PC-9 (cell line): ENCODE measurements around the gene SRSF6. TPM values are rescaled to one million over a fixed set of nuclear protein-coding genes. Genes with fewer than 3 reads are reported as not detected.

ENCODE experiments used
- Bru-seq: library from RNA; stranded (reverse); fragments of 400-500 nt; gene quantifications from one replicate; lab custom pipeline; 2021; lab: Mats Ljungman, UMichigan
- BruChase-seq, 2 experiments: library from RNA; stranded (reverse); fragments of 400-500 nt; gene quantifications; one replicate each; lab custom pipeline; 2021; lab: Mats Ljungman, UMichigan
- BruUV-seq: library from RNA; stranded (reverse); fragments of 400-500 nt; replicated peaks from 2 replicates; lab custom pipeline; 2021; lab: Mats Ljungman, UMichigan
- CTCF ChIA-PET: fragments of 300-600 bp; sonication (Branson Sonifier 250); formaldehyde crosslinking; loops from one replicate; lab custom pipeline; 2022; ENCODE audit warnings: antibody characterized with exemption; lab: Charles Lee
- POLR2A ChIA-PET: fragments of 300-600 bp; sonication (Branson Sonifier 250); formaldehyde crosslinking; loops from one replicate; lab custom pipeline; 2022; ENCODE audit warnings: antibody characterized with exemption; ENCODE audit not compliant: unreplicated experiment; lab: Charles Lee
- DNase-seq, 2 experiments: peaks; one replicate each; pipeline versions ENCODE4 v3.0.0 to v3.0.0-alpha.2; 2015 to 2022; ENCODE audit warnings: mixed read lengths in 1 of 2
- H2AFZ ChIP-seq: fragments of 200-600 bp; sonication (generic); 2 replicates; pipeline ENCODE4 v1.8.1; 2017; ENCODE audit warnings: antibody characterized with exemption
- H3F3A ChIP-seq: fragments of 200-600 bp; sonication (generic); 2 replicates; pipeline ENCODE4 v1.8.1; 2017; ENCODE audit warnings: antibody characterized with exemption, mild to moderate bottlenecking, low read depth; ENCODE audit not compliant: insufficient read depth
- H3K27ac ChIP-seq: fragments of 200-600 bp; sonication (generic); 2 replicates; pipeline ENCODE4 v1.6.1; 2016; ENCODE audit warnings: mixed run types
- H3K27me3 ChIP-seq: fragments of 200-600 bp; sonication (generic); 2 replicates; pipeline ENCODE4 v1.6.1; 2016; ENCODE audit warnings: low read depth, mixed run types; ENCODE audit not compliant: insufficient read depth
- H3K36me3 ChIP-seq: fragments of 200-600 bp; sonication (generic); 2 replicates; pipeline ENCODE4 v1.6.1; 2016; ENCODE audit warnings: low read depth, mixed run types
- H3K4me1 ChIP-seq: fragments of 200-600 bp; sonication (generic); replicated peaks from 2 replicates; pipeline ENCODE4 v1.6.1; 2016; ENCODE audit warnings: mixed run types; ENCODE audit not compliant: insufficient read depth
- H3K4me2 ChIP-seq: fragments of 200-600 bp; sonication (generic); 2 replicates; pipeline ENCODE4 v1.6.1; 2017; ENCODE audit warnings: mixed run types
- H3K4me3 ChIP-seq: fragments of 200-600 bp; sonication (generic); 2 replicates; pipeline ENCODE4 v1.6.1; 2016; ENCODE audit warnings: mixed run types
- H3K79me2 ChIP-seq: fragments of 200-600 bp; sonication (generic); 2 replicates; pipeline ENCODE4 v1.6.1; 2017; ENCODE audit warnings: low read depth, mixed run types
- H3K9me2 ChIP-seq: fragments of 200-600 bp; sonication (generic); 2 replicates; pipeline ENCODE4 v1.8.1; 2017; ENCODE audit warnings: mild to moderate bottlenecking; ENCODE audit not compliant: insufficient read depth
- H3K9me3 ChIP-seq: fragments of 200-600 bp; sonication (generic); 2 replicates; pipeline ENCODE4 v1.8.1; 2016; ENCODE audit warnings: low read depth; ENCODE audit not compliant: insufficient read depth
- H4K20me1 ChIP-seq: fragments of 200-600 bp; sonication (generic); 2 replicates; pipeline ENCODE4 v1.8.1; 2017; ENCODE audit not compliant: insufficient read depth
- EZH2 ChIP-seq: fragments of 200-600 bp; sonication (generic); IDR thresholded peaks from 2 replicates; pipeline ENCODE4 v1.8.0; 2017; ENCODE audit warnings: antibody characterized with exemption, low read depth
- intact Hi-C: fragments of 100-400 bp; cut with micrococcal nuclease; formaldehyde crosslinking; loops from one replicate; pipeline ENCODE4 v1.10.0; 2022; ENCODE audit not compliant: unreplicated experiment
- long read RNA-seq: library from polyadenylated mRNA; stranded (forward); transcript quantifications from one replicate; pipeline ENCODE4 v2.0.0, GENCODE V29; 2022
- total RNA-seq: library from RNA; stranded (reverse); gene quantifications from 2 replicates; pipeline ENCODE4 v1.2.3, GENCODE V29; 2021
- TF ChIP-seq, protein P1 (sequence below): fragments of 200-600 bp; sonication (generic); conservative IDR thresholded peaks from 2 replicates; pipeline ENCODE4 v1.6.1; 2017; ENCODE audit warnings: mixed run types, antibody characterized with exemption, mild to moderate bottlenecking, moderate library complexity

SRSF6 gene
- total RNA-seq (100 and 136 TPM in 2 replicates), Bru-seq, nascent RNA (percentile 100 among the genes with signal in this experiment), BruChase-seq, experiment 1, labeled RNA remaining after a 2-hour chase (percentile 100 among the genes with signal in this experiment), BruChase-seq, experiment 2, labeled RNA remaining after a 6-hour chase (percentile 100 among the genes with signal in this experiment)
- long read RNA-seq, full-length matches to known transcripts: 18 of 31 reads
- long read RNA-seq, partial matches to known transcripts: 2 of 31 reads
- long read RNA-seq, other reads (novel, unspliced or antisense): 11 of 31 reads

DNA sequence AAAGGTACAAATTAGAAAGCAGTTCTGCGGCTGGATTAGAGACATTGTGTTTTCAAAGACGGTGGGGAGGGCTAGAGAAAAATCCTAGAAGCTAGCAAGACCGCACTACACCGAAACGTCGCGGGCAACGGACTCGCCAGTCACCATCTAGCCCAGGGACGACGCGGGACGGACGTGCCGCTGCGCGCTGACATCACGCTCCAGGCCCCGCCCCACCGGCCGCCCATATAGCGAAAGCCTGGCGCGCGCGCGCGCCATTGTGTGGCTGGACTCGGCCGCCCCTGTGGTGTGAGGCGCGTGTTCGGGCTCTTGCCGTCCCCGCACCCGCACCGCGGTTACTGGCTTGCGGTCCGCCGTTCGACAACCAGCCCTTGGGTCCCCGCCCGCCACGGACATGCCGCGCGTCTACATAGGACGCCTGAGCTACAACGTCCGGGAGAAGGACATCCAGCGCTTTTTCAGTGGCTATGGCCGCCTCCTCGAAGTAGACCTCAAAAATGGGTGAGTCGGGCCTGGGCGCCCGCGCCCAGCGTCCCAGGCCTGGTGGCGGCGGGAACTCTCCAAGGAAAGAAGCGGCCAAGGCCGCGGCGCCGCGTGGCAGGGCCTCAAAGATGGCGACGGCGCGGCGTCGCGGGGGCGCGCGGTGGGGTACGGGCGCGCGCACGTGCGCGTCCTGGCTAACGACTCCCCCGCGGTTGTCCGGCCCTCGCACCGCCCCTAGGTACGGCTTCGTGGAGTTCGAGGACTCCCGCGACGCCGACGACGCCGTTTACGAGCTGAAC lies at the start of gene SRSF6:
TSS of gene SRSF6 (plus strand) at position 257 of the 782 bp plus-strand sequence. CDS start at position 395, 138 bp downstream.
- intact Hi-C loops: loop anchor here (1.0 to 5.0 kb wide), 4 partner anchors 56 to 289 kb away; partner anchors contain the start of genes IFT52 and MYBL2
- no peak for TF ChIP-seq EZH2
- TF ChIP-seq, protein P1, sequence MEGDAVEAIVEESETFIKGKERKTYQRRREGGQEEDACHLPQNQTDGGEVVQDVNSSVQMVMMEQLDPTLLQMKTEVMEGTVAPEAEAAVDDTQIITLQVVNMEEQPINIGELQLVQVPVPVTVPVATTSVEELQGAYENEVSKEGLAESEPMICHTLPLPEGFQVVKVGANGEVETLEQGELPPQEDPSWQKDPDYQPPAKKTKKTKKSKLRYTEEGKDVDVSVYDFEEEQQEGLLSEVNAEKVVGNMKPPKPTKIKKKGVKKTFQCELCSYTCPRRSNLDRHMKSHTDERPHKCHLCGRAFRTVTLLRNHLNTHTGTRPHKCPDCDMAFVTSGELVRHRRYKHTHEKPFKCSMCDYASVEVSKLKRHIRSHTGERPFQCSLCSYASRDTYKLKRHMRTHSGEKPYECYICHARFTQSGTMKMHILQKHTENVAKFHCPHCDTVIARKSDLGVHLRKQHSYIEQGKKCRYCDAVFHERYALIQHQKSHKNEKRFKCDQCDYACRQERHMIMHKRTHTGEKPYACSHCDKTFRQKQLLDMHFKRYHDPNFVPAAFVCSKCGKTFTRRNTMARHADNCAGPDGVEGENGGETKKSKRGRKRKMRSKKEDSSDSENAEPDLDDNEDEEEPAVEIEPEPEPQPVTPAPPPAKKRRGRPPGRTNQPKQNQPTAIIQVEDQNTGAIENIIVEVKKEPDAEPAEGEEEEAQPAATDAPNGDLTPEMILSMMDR: 0 out of 2 replicates have a peak, but pooled peaks have one; percentile 20
- H3K27me3 ChIP-seq: peaks cover 7% of the 10 kb centered on the region
- POLR2A ChIA-PET: interaction anchor here (0.6 to 1.0 kb wide), 13 partner anchors 43 to 1126 kb away, joined by 3 to 18 read pairs (median 5); partner anchors contain the start of gene IFT52
- BruUV-seq: TSS peak; percentile 20
- peak within 1 kb of the TSS; percentile 100 for H3K4me3 ChIP-seq
- peaks cover 46% of the 10 kb centered on the region for H3K79me2 ChIP-seq
- peak; percentile 76 to 95 for DNase-seq
- CTCF ChIA-PET: interaction anchor here (0.7 to 1.5 kb wide), 3 partner anchors 9 to 729 kb away, joined by 4 to 10 read pairs (median 10); partner anchors contain the start of gene JPH2
- no peaks in the 10 kb centered on the region for H3K9me3 ChIP-seq
- H4K20me1 ChIP-seq: peaks cover 39% of the 10 kb centered on the region
- H3K27ac ChIP-seq: peak within 1 kb of the TSS; percentile 99
- peaks cover 39% of the 10 kb centered on the region for H3K36me3 ChIP-seq
- peak within 1 kb of the TSS; percentile 99 for H3K4me2 ChIP-seq
- H3F3A ChIP-seq: peaks cover 39% of the 10 kb centered on the region
- H3K4me1 ChIP-seq: peaks cover 14% of the 10 kb centered on the region
- H2AFZ ChIP-seq: peak within 1 kb of the TSS; percentile 88
- no peaks in the 10 kb centered on the region for H3K9me2 ChIP-seq

GRCh38 chr20:43408848-43409576 lies 48.7 kb upstream of the SRSF6 start:
- Histone ChIP-seq H3K36me3 (no peaks in the 10 kb centered on the region), H3K9me3 (no peaks in the 10 kb centered on the region), H3K4me3 (no peak overlapping the region), H3K4me2 (no peak overlapping the region), H4K20me1 (no peaks in the 10 kb centered on the region), H3K27ac (no peak overlapping the region), H3F3A (no peaks in the 10 kb centered on the region), H3K4me1 (no peaks in the 10 kb centered on the region), H3K27me3 (peaks cover 39% of the 10 kb centered on the region), H2AFZ (no peak overlapping the region), H3K79me2 (no peaks in the 10 kb centered on the region), H3K9me2 (no peaks in the 10 kb centered on the region)
- DNase-seq: peak in 1 of 2 experiments; percentile 21
- ChIA-PET CTCF (interaction anchor here (0.7 to 1.5 kb wide), 4 partner anchors 975 to 1675 kb away, joined by 3 to 5 read pairs (median 4); no protein-coding TSS in a partner anchor), POLR2A (no interaction called here)
- TF ChIP-seq, protein P1: peak; percentile 90
- TF ChIP-seq EZH2: no peak
- intact Hi-C loops: loop anchor here (2.0 to 5.0 kb wide), 2 partner anchors 222 to 1670 kb away; partner anchors contain the start of gene PTPRT
- BruUV-seq: no TSS peak
